DOHH2 (cell line): ENCODE measurements around the gene SCUBE1.

Experiments used
- H3F3A ChIP-seq: fragments of 200-600 bp; sonication (generic), shearing (Covaris generic); 2 replicates; pipeline ENCODE4 v1.6.0; 2016; ENCODE audit warnings: antibody characterized with exemption, mild to moderate bottlenecking; ENCODE audit not compliant: control insufficient read depth, insufficient read depth
- H3K27ac ChIP-seq: fragments of 200-600 bp; sonication (generic); 2 replicates; pipeline ENCODE4 v1.5.1; 2014; ENCODE audit warnings: low read depth, mild to moderate bottlenecking, low read length, moderate library complexity
- H3K27me3 ChIP-seq: fragments of 200-600 bp; sonication (generic); 2 replicates; pipeline ENCODE4 v1.6.1; 2014; ENCODE audit warnings: mild to moderate bottlenecking, low read length, mixed read lengths; ENCODE audit not compliant: control insufficient read depth
- H3K36me3 ChIP-seq: fragments of 200-600 bp; sonication (generic); 2 replicates; pipeline ENCODE4 v1.6.1; 2014; ENCODE audit warnings: mild to moderate bottlenecking, low read length, moderate library complexity, mixed read lengths; ENCODE audit not compliant: control insufficient read depth
- H3K4me1 ChIP-seq: fragments of 200-600 bp; sonication (generic); 2 replicates; pipeline ENCODE4 v1.6.1; 2014; ENCODE audit warnings: mild to moderate bottlenecking, low read length, mixed read lengths; ENCODE audit not compliant: control insufficient read depth
- H3K4me2 ChIP-seq: fragments of 200-600 bp; sonication (generic); 2 replicates; pipeline ENCODE4 v1.6.0; 2014; ENCODE audit warnings: mild to moderate bottlenecking, low read length, moderate library complexity
- H3K4me3 ChIP-seq: fragments of 200-600 bp; sonication (generic); 2 replicates; pipeline ENCODE4 v1.5.1; 2014; ENCODE audit warnings: mild to moderate bottlenecking, low read length, mixed read lengths
- H3K79me2 ChIP-seq: fragments of 200-600 bp; sonication (generic); 2 replicates; pipeline ENCODE4 v1.6.1; 2014; ENCODE audit warnings: mild to moderate bottlenecking, low read length, mixed read lengths; ENCODE audit not compliant: control insufficient read depth
- H3K9me2 ChIP-seq: fragments of 200-600 bp; sonication (generic); replicated peaks from 2 replicates; pipeline ENCODE4 v1.6.1; 2014; ENCODE audit warnings: mild to moderate bottlenecking, low read length, mixed read lengths; ENCODE audit not compliant: control insufficient read depth
- H3K9me3 ChIP-seq: fragments of 200-600 bp; sonication (generic); 2 replicates; pipeline ENCODE4 v1.6.1; 2014; ENCODE audit warnings: antibody characterized with exemption, low read length, mixed read lengths; ENCODE audit not compliant: control insufficient read depth, insufficient read depth
- H4K20me1 ChIP-seq: fragments of 200-600 bp; sonication (generic); 2 replicates; pipeline ENCODE4 v1.6.0; 2014; ENCODE audit warnings: low read depth, mild to moderate bottlenecking, antibody characterized with exemption, low read length, moderate library complexity; ENCODE audit not compliant: control insufficient read depth, insufficient read depth
- CTCF ChIP-seq: fragments of 200-600 bp; sonication (generic); IDR thresholded peaks from one replicate; pipeline ENCODE4 v1.5.1; 2014; ENCODE audit warnings: antibody characterized with exemption, mild to moderate bottlenecking, low read depth, low read length; ENCODE audit not compliant: poor library complexity, severe bottlenecking
- EZH2phosphoT487 ChIP-seq: fragments of 200-600 bp; sonication (generic); IDR thresholded peaks from 2 replicates; pipeline ENCODE4 v1.6.1; 2017; ENCODE audit warnings: borderline replicate concordance, mild to moderate bottlenecking, antibody characterized with exemption, low read length, moderate library complexity, mixed read lengths

SCUBE1 gene

GRCh38 chr22:43198126-43198525, 145.0 kb downstream of the SCUBE1 start:
- Histone ChIP-seq H3K4me3 (no peak overlapping the region), H3K4me2 (no peak overlapping the region), H3K27me3 (no peaks in the 10 kb centered on the region), H3F3A (no peaks in the 10 kb centered on the region), H4K20me1 (no peaks in the 10 kb centered on the region), H3K36me3 (no peaks in the 10 kb centered on the region), H3K79me2 (no peaks in the 10 kb centered on the region), H3K27ac (no peak overlapping the region), H3K4me1 (no peaks in the 10 kb centered on the region), H3K9me3 (no peaks in the 10 kb centered on the region), H3K9me2 (no peaks in the 10 kb centered on the region)
- TF ChIP-seq CTCF = no peak
- TF ChIP-seq EZH2phosphoT487 = no peak

DNA sequence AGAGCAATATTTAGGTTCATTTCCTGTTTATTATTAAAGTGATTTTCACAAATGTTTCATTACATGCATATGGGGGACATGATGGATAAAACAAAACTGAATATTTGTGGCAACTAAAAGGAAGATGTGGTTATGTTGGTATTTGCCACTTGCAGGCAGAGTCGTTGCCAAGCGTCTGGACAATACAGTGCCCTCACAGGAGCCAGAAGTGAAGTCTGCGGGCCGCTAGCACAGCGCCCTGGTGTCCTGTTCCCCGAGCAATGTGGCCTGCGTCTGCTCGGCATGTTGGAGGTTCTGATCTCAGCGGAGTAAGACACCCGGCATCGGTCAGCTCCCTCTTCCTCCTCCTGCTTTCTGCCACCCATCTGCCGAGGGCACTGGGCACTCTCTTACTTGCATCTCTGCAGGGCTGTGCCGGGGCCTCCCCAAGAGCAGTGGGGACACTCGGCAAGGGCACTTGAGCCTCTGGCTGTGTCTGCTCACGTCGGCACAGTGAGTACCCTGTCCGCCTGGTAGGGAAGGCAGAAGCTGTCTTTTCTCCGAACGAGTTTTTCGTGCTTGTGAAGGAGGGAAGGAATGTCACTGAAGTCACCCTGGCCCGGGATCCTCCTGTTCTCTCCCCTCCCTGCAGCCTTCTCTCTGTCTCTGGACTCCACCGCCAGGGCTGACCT, 145.8 kb downstream of the SCUBE1 start:
- TF ChIP-seq CTCF (no peak), EZH2phosphoT487 (no peak)
- no peaks in the 10 kb centered on the region for H3K9me2 ChIP-seq
- H3K27ac ChIP-seq = no peak overlapping the region
- no peaks in the 10 kb centered on the region for H4K20me1 ChIP-seq
- H3K27me3 ChIP-seq = no peaks in the 10 kb centered on the region
- H3K4me2 ChIP-seq = no peak overlapping the region
- H3K9me3 ChIP-seq = no peaks in the 10 kb centered on the region
- H3F3A ChIP-seq = no peaks in the 10 kb centered on the region
- no peaks in the 10 kb centered on the region for H3K4me1 ChIP-seq
- H3K4me3 ChIP-seq = no peak overlapping the region
- no peaks in the 10 kb centered on the region for H3K79me2 ChIP-seq
- H3K36me3 ChIP-seq = no peaks in the 10 kb centered on the region

DNA sequence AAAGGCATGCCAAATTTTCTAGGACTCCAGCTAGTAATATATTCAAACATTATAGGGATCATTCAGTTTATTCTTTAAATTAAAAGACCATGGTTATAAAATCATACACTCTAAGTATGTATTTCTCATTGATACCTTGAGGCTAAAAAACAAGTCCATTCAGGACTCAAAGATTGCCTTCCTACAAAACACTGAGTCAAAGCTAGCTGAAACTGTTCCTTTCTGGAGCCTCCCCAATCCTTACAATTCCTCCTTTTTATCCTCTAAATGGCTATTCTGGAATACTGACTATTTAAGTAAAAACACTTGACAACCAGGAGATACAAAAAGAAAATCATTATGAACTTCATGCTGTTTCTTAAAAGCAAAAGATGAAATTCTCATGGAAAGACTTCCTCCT, 151.3 kb downstream of the SCUBE1 start:
- no peak for TF ChIP-seq EZH2phosphoT487
- no peak for TF ChIP-seq CTCF
- H3K79me2 ChIP-seq = no peaks in the 10 kb centered on the region
- H3K27ac ChIP-seq = no peak overlapping the region
- H3K4me2 ChIP-seq = no peak overlapping the region
- no peaks in the 10 kb centered on the region for H3K9me2 ChIP-seq
- peaks cover 6% of the 10 kb centered on the region for H3K4me1 ChIP-seq
- H3K36me3 ChIP-seq = no peaks in the 10 kb centered on the region
- H3K4me3 ChIP-seq = no peak overlapping the region
- H3F3A ChIP-seq = peaks cover 4% of the 10 kb centered on the region; the same call in 1 of the 2 replicates
- no peaks in the 10 kb centered on the region for H3K9me3 ChIP-seq
- H4K20me1 ChIP-seq = no peaks in the 10 kb centered on the region
- peaks cover 11% of the 10 kb centered on the region for H3K27me3 ChIP-seq
